Mononuclear cell (primary cell): Measurements from ENCODE around the gene PTPRN2. TPM values are rescaled to one million over a fixed set of nuclear protein-coding genes. Genes with fewer than 3 reads are reported as not detected.

ENCODE experiments used
- H3K27me3 ChIP-seq: 2 replicates; pipeline ENCODE4 v1.6.0; 2011; ENCODE audit warnings: low read length, control low read depth; ENCODE audit not compliant: insufficient read depth
- H3K4me1 ChIP-seq: 2 replicates; pipeline ENCODE4 v1.5.1; 2011; ENCODE audit warnings: mild to moderate bottlenecking, low read length, control low read depth; ENCODE audit not compliant: insufficient read depth
- H3K4me3 ChIP-seq: 2 replicates; pipeline ENCODE4 v1.5.1; 2011; ENCODE audit warnings: mild to moderate bottlenecking, low read length, moderate library complexity
- H3K9me3 ChIP-seq: 2 replicates; pipeline ENCODE4 v1.5.1; 2011; ENCODE audit warnings: low read depth, mild to moderate bottlenecking, control low read depth, low read length
- total RNA-seq: library from RNA; depleted of rRNA; stranded (reverse); fragments of >200 nt; gene quantifications from one replicate; pipeline ENCODE4 v1.2.3, GENCODE V29; 2012

Gene PTPRN2
- total RNA-seq, 1 donor, result 0.31 TPM

- no peaks in the 10 kb centered on the region for H3K4me1 ChIP-seq
- H3K27me3 ChIP-seq, result no peaks in the 10 kb centered on the region
- no peaks in the 10 kb centered on the region for H3K9me3 ChIP-seq
- H3K4me3 ChIP-seq, result no peak overlapping the region
Measured at GRCh38 chr7:157976406-157976805, 611.2 kb downstream of the PTPRN2 start.

DNA sequence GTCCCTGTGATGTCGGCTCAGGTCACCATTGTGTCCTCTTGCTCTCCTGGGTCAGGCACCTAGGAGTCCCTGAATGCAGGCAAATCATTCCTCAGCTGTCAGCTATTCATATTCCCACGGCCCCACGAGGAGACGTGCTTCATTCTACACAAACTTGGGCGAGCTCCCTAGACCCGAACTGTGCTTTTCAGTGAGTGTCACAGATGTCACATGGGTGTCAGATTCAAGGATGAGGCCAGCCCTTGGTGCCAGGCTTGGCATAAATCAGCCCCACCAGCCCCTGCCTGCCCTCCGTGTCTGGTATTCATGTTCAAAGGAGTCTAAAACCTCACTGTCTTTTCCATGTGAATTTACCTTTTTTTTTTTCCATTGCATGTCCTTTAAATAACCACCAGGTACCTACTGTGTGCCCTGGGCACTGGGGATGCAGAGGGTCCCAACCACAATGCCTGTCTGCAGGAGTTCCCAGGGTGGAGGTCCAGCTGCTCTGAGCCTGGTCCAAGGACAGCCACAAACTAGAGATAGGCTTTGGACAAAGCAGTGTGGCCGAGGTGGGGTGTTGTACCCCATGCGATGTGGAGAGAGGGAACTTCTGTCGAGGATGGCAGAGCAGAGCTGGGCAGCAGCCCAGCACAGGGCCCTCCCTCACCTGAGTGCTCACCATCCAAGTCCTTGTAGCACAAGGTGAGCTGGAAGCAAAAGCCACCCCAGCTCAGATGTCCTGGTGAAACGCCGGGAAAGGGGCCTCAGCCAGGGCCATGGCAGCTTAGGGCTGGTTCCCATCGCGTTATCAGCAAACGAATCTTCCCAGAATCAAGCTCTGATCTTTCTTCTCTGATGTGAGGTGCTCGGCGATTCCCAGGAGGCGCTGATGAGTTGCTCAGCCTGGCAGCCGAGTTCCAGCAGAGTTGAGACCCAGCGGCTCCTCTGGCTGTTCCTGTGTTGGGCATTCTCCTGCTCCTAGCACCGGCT lies 611.9 kb downstream of the PTPRN2 start:
- Histone ChIP-seq H3K9me3 (no peaks in the 10 kb centered on the region), H3K27me3 (no peaks in the 10 kb centered on the region), H3K4me3 (no peak overlapping the region), H3K4me1 (no peaks in the 10 kb centered on the region)

DNA sequence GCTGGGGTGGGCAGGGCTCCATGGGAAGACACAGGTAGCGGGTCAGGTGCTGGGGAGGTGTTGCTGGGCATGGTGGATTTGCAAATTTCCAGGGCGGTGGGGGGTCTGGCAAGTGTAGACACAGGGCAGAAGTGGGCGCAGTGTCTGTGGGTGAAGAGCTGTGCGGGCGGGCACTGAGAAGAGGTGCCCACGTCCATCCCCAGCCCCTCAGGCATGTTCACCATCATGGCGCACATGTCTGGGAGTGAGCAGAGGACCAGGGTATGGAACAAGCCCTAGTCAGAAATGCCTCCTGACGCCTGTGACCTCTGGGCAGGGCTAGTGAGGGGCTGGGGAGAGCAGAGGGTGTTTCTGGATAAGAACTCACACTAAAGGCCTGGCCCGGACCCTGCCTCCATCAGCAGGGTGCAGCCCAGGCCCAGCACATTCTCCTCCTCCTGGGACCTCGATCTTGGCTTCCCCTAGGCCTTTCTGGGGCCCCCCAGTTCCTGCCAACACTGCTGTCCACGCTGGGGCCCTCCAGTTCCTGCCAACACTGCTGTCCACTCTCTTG lies 612.9 kb downstream of the PTPRN2 start:
- no peaks in the 10 kb centered on the region for H3K27me3 ChIP-seq
- H3K4me1 ChIP-seq, result no peaks in the 10 kb centered on the region
- no peak overlapping the region for H3K4me3 ChIP-seq
- no peaks in the 10 kb centered on the region for H3K9me3 ChIP-seq

DNA sequence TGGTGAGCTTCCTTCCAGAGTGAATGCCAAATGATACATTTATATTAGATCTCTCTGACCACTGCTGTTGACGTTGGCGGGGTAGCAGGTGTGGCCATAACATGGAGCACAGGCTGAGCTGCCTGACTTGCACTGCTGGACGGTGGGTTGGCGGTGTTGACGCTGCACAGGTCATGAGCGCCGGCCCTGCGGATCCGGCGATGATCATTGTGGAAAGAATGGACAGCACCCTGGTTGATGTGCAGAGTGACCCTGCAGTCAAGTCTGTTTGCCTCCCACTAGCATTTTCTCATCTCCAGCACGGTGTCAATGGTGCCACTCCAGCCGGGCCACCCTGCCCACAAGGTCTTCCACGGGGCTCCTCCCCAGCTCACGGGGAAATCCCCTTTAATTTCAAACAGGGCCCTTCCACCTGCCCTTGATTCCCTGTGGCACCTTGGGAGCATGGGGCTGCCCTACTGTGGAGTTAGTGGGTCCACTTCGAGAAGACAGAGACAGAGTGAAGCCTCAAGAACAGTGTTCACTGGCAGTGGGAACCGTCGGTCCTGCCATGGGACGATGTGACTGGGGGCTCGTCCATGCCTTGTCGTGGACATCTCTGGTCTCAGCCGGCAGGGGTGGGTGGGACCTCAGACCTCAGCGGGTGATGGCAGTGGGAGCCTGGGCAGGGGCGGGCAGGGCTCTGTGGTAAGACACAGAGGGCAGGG lies 613.5 kb downstream of the PTPRN2 start:
- H3K4me1 ChIP-seq, result no peaks in the 10 kb centered on the region
- H3K27me3 ChIP-seq, result no peaks in the 10 kb centered on the region
- no peaks in the 10 kb centered on the region for H3K9me3 ChIP-seq
- no peak overlapping the region for H3K4me3 ChIP-seq

DNA sequence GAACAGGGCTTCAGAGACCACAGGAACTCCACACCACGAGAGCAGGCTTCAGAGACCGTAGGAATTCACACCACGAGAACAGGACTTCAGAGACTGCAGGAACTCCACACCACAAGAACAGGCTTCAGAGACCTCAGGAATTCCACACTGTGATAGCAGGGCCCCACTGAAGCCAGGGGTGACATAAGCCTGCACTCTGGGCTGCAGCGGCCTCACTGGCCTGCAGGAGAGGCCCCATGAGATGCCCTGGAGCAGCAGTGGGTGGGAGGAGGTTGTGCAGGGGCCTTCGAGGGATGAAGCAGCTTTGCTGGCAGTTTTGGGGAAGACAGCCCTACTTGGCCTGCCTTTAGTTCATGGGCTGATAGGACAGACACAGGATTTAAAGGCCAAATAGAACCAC lies 614.7 kb downstream of the PTPRN2 start:
- no peak overlapping the region for H3K4me3 ChIP-seq
- H3K9me3 ChIP-seq, result no peaks in the 10 kb centered on the region
- H3K27me3 ChIP-seq, result no peaks in the 10 kb centered on the region
- H3K4me1 ChIP-seq, result no peaks in the 10 kb centered on the region

- H3K9me3 ChIP-seq, result no peaks in the 10 kb centered on the region
- no peaks in the 10 kb centered on the region for H3K4me1 ChIP-seq
- no peaks in the 10 kb centered on the region for H3K27me3 ChIP-seq
- no peak overlapping the region for H3K4me3 ChIP-seq
Measured at GRCh38 chr7:157971501-157971900, 616.1 kb downstream of the PTPRN2 start.

DNA sequence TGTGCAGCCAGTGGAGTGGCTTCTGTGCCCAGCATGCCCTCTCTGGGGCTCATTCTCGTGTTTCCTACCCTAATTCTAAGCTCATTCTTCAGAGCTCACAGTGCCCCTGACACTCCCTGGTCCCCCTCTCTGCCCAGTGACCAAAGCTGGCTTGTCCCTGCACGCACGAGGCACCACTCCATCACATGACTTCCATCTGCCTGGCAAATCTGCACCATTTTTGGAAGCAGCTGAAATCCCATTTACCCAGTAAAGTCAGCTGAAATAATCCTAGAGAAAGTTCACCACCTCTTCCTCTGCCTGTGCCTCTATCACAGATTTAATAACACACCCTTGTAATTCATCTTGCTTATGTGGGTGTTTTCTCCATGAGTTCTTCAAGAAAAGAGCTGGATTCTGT lies 616.9 kb downstream of the PTPRN2 start:
- Histone ChIP-seq H3K4me1 (no peaks in the 10 kb centered on the region), H3K27me3 (no peaks in the 10 kb centered on the region), H3K4me3 (no peak overlapping the region), H3K9me3 (no peaks in the 10 kb centered on the region)

DNA sequence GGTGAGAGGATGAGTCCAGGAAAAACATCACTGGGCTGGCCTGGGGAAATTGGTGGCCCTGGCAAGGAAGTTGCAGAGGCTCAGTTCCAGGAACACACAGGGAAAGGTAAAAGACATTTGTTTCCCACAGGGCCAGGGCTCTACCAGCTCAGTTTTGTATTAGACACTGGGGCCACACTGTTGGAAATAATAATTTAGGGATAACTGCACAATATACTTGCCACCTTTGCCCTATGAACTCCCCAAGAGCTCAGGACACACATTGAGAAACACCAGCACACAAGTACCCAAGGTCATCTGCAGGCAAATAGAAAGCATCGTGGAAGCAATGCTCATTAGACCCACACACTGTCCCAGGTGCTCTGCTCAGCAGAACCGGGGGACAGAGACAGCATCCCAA lies 617.6 kb downstream of the PTPRN2 start:
- H3K27me3 ChIP-seq, result no peaks in the 10 kb centered on the region
- H3K4me1 ChIP-seq, result no peaks in the 10 kb centered on the region
- no peak overlapping the region for H3K4me3 ChIP-seq
- no peaks in the 10 kb centered on the region for H3K9me3 ChIP-seq

GRCh38 chr7:157966490-157966889 lies 621.1 kb downstream of the PTPRN2 start:
- Histone ChIP-seq H3K9me3 (no peaks in the 10 kb centered on the region), H3K4me3 (no peak overlapping the region)

GRCh38 chr7:157964521-157964920 lies 623.1 kb downstream of the PTPRN2 start:
- no peaks in the 10 kb centered on the region for H3K4me1 ChIP-seq
- H3K4me3 ChIP-seq, result no peak overlapping the region
- no peaks in the 10 kb centered on the region for H3K27me3 ChIP-seq
- no peaks in the 10 kb centered on the region for H3K9me3 ChIP-seq

More at GRCh38 chr7:157966490-157966889, 621.1 kb downstream of the PTPRN2 start:
- Histone ChIP-seq H3K27me3 (no peaks in the 10 kb centered on the region), H3K4me1 (no peaks in the 10 kb centered on the region)

- no peaks in the 10 kb centered on the region for H3K9me3 ChIP-seq
- no peak overlapping the region for H3K4me3 ChIP-seq
- no peaks in the 10 kb centered on the region for H3K27me3 ChIP-seq
- no peaks in the 10 kb centered on the region for H3K4me1 ChIP-seq
Measured at GRCh38 chr7:157964016-157964415, 623.6 kb downstream of the PTPRN2 start.

GRCh38 chr7:157963526-157963925 lies 624.1 kb downstream of the PTPRN2 start:
- Histone ChIP-seq H3K4me1 (no peaks in the 10 kb centered on the region), H3K27me3 (no peaks in the 10 kb centered on the region), H3K9me3 (no peaks in the 10 kb centered on the region), H3K4me3 (no peak overlapping the region)

DNA sequence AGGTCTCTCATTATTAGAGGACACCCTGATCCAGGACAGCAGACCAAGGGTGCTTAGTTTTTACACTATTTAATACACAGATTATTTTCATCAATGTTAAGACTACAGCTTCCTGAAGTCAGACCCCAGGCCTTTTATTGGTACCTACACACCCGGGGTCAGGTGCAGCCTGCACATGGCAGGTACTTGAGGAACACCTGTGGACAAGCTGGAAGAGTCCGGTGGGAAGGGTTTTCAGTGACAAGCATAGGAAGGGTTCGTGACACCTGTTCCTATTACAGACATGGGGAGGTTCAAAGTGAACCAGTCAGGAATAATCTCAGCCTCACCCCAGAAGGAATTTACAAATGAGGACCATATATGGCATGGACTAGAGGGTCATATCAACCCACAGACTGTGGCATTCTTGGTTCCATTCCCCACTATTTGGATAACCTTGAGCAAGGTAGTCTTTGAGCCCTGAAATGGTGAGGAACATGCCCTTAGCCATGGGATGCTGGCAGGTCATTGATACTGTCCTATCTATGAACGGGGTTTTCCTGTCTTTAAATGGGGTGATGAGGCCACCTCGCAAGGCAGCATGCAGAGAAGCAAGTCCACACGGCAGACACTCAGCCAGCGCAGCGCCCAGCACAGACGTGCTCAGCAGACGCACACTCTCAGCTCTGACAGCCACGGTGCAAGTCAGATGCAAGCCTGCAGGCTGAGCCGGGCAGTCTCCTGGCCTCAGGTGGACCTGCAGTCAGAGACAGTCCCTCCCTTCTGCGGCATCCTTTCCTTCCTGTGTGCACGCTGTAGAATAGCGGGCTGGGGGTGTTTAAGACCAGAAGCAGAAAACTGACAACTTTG lies 624.9 kb downstream of the PTPRN2 start:
- Histone ChIP-seq H3K9me3 (no peaks in the 10 kb centered on the region), H3K4me1 (no peaks in the 10 kb centered on the region), H3K4me3 (no peak overlapping the region), H3K27me3 (no peaks in the 10 kb centered on the region)

GRCh38 chr7:157961731-157962457 lies 625.7 kb downstream of the PTPRN2 start:
- no peaks in the 10 kb centered on the region for H3K4me1 ChIP-seq
- no peaks in the 10 kb centered on the region for H3K27me3 ChIP-seq
- H3K4me3 ChIP-seq, result no peak overlapping the region
- H3K9me3 ChIP-seq, result no peaks in the 10 kb centered on the region
